Keratinocyte (primary cell): ENCODE results near the gene NES. TPM values are rescaled to one million over a fixed set of nuclear protein-coding genes. Genes with fewer than 3 reads are reported as not detected.

Experiments
- DNase-seq: peaks from one replicate; pipeline ENCODE4 v3.0.0-alpha.2; 2011; ENCODE audit warnings: low read depth, missing footprints, low spot score
- FAIRE-seq: peaks from 2 replicates; lab custom pipeline; 2011; peaks lifted over from hg19 to GRCh38; lab: Jason Lieb, UNC
- H2AFZ ChIP-seq: 2 replicates; pipeline ENCODE4 v1.6.0; 2012; ENCODE audit warnings: low read length, control low read depth, inconsistent platforms; ENCODE audit not compliant: control insufficient read depth
- H3K27ac ChIP-seq: 2 replicates; pipeline ENCODE4 v1.5.1; 2011; ENCODE audit warnings: low read length; ENCODE audit not compliant: control insufficient read depth, insufficient read depth
- H3K27me3 ChIP-seq: 3 replicates; pipeline ENCODE4 v1.6.0; 2011; ENCODE audit warnings: low read length; ENCODE audit not compliant: control insufficient read depth, insufficient read depth; ENCODE audit errors: extremely low read depth
- H3K36me3 ChIP-seq, 2 experiments: 2 replicates in 1 of 2; 3 replicates in 1 of 2; pipeline ENCODE4 v1.5.1; 2011; ENCODE audit warnings: low read length in 2 of 2, mild to moderate bottlenecking in 1 of 2; ENCODE audit not compliant: control insufficient read depth in 2 of 2, insufficient read depth in 2 of 2; ENCODE audit errors: extremely low read depth in 1 of 2
- H3K4me1 ChIP-seq: 3 replicates; pipeline ENCODE4 v1.5.1; 2011; ENCODE audit warnings: low read length; ENCODE audit not compliant: control insufficient read depth, insufficient read depth; ENCODE audit errors: extremely low read depth
- H3K4me2 ChIP-seq: 3 replicates; pipeline ENCODE4 v1.6.0; 2011; ENCODE audit warnings: low read depth, low read length; ENCODE audit not compliant: control insufficient read depth, insufficient read depth; ENCODE audit errors: extremely low read depth
- H3K4me3 ChIP-seq, 3 experiments: fragments of 200-600 bp in 1 of 3; sonication (generic) in 1 of 3; 2 replicates in 2 of 3; 3 replicates in 1 of 3; pipeline ENCODE4 v1.5.1; 2011 to 2016; ENCODE audit warnings: low read length in 3 of 3, mild to moderate bottlenecking in 3 of 3, control low read depth in 2 of 3, inconsistent platforms in 1 of 3, low read depth in 1 of 3, mixed read lengths in 1 of 3, mixed run types in 1 of 3, moderate library complexity in 1 of 3; ENCODE audit not compliant: control insufficient read depth in 2 of 3, insufficient read depth in 2 of 3; ENCODE audit errors: extremely low read depth in 1 of 3
- H3K79me2 ChIP-seq: 2 replicates; pipeline ENCODE4 v1.6.0; 2012; ENCODE audit warnings: low read length; ENCODE audit not compliant: control insufficient read depth, insufficient read depth
- H3K9ac ChIP-seq: 3 replicates; pipeline ENCODE4 v1.6.0; 2011; ENCODE audit warnings: low read length; ENCODE audit not compliant: control insufficient read depth, insufficient read depth; ENCODE audit errors: extremely low read depth
- H3K9me1 ChIP-seq: 3 replicates; pipeline ENCODE4 v1.6.0; 2011; ENCODE audit warnings: low read length; ENCODE audit not compliant: control insufficient read depth, insufficient read depth; ENCODE audit errors: extremely low read depth
- H3K9me3 ChIP-seq: 2 replicates; pipeline ENCODE4 v1.5.1; 2012; ENCODE audit warnings: low read depth, low read length; ENCODE audit not compliant: control insufficient read depth
- H4K20me1 ChIP-seq: 3 replicates; pipeline ENCODE4 v1.6.0; 2011; ENCODE audit warnings: low read length; ENCODE audit not compliant: control insufficient read depth, insufficient read depth; ENCODE audit errors: extremely low read depth
- EZH2 ChIP-seq: IDR thresholded peaks from one replicate; pipeline ENCODE4 v1.6.1; 2012; ENCODE audit warnings: inconsistent platforms, mild to moderate bottlenecking, low read length, moderate library complexity
- dilution Hi-C: fragments of 300-500 bp; cut with MboI; formaldehyde crosslinking; loops from one replicate; pipeline ENCODE4 v1.7.0; 2020; ENCODE audit warnings: low sequenced_read_pairs; ENCODE audit not compliant: extremely low pct_ligation_motif_present
- polyA plus RNA-seq, 5 experiments: library from polyadenylated mRNA; depleted of rRNA in 3 of 5; stranded (reverse) in 3 of 5; stranded (forward) in 1 of 5; unstranded in 1 of 5; fragments of >200 nt; gene quantifications; 1 replicate in 1 of 5; 2 replicates in 3 of 5; 3 replicates in 1 of 5; pipeline versions ENCODE4 v1.2.1 to v1.2.3, GENCODE V29; 2011 to 2012; ENCODE audit warnings: missing spikeins in 2 of 5, low read depth in 1 of 5, low replicate concordance in 1 of 5
- TF ChIP-seq, protein P1 (sequence below), 3 experiments: IDR thresholded peaks in 1 of 3; conservative IDR thresholded peaks in 1 of 3; optimal IDR thresholded peaks in 1 of 3; 2 replicates in 2 of 3; 3 replicates in 1 of 3; pipeline versions ENCODE3 to v1.5.1; 2011; ENCODE audit warnings: low read length in 3 of 3, mild to moderate bottlenecking in 3 of 3, moderate library complexity in 2 of 3, control low read depth in 1 of 3, inconsistent platforms in 1 of 3; ENCODE audit not compliant: insufficient read depth in 2 of 3; ENCODE audit errors: extremely low read depth in 1 of 3

The NES gene
- polyA plus RNA-seq, 1 donor (not counting 4 experiments of a cell fraction or from before 2014, with no cell fraction given), result not detected

- no peaks in the 10 kb centered on the region for H3K36me3 ChIP-seq
- dilution Hi-C loops, result no loop called here
- FAIRE-seq, result no peak
- H3K9me1 ChIP-seq, result no peaks in the 10 kb centered on the region
- no peak overlapping the region for H3K4me3 ChIP-seq
- H2AFZ ChIP-seq, result no peak overlapping the region
- H3K4me1 ChIP-seq, result peaks cover 46% of the 10 kb centered on the region
- no peaks in the 10 kb centered on the region for H4K20me1 ChIP-seq
- no peaks in the 10 kb centered on the region for H3K79me2 ChIP-seq
- H3K9ac ChIP-seq, result no peak overlapping the region
- no peak overlapping the region for H3K4me2 ChIP-seq
- H3K27me3 ChIP-seq, result no peaks in the 10 kb centered on the region
- H3K9me3 ChIP-seq, result no peaks in the 10 kb centered on the region
- H3K27ac ChIP-seq, result no peak overlapping the region
- DNase-seq, result no peak
- TF ChIP-seq, protein P1, sequence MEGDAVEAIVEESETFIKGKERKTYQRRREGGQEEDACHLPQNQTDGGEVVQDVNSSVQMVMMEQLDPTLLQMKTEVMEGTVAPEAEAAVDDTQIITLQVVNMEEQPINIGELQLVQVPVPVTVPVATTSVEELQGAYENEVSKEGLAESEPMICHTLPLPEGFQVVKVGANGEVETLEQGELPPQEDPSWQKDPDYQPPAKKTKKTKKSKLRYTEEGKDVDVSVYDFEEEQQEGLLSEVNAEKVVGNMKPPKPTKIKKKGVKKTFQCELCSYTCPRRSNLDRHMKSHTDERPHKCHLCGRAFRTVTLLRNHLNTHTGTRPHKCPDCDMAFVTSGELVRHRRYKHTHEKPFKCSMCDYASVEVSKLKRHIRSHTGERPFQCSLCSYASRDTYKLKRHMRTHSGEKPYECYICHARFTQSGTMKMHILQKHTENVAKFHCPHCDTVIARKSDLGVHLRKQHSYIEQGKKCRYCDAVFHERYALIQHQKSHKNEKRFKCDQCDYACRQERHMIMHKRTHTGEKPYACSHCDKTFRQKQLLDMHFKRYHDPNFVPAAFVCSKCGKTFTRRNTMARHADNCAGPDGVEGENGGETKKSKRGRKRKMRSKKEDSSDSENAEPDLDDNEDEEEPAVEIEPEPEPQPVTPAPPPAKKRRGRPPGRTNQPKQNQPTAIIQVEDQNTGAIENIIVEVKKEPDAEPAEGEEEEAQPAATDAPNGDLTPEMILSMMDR (optimal IDR thresholded peaks at IDR 0.05 in 1 of 3, IDR thresholded peaks at IDR 0.05 in 1 of 3, conservative IDR thresholded peaks at IDR 0.05 in 1 of 3; ENCODE audit: extremely low read depth in 1 of 3, insufficient read depth in 2 of 3, low read length in 3 of 3), result no peak
- no peak for TF ChIP-seq EZH2
Observed at GRCh38 chr1:156690675-156691036, 13.4 kb upstream of the NES start.

DNA sequence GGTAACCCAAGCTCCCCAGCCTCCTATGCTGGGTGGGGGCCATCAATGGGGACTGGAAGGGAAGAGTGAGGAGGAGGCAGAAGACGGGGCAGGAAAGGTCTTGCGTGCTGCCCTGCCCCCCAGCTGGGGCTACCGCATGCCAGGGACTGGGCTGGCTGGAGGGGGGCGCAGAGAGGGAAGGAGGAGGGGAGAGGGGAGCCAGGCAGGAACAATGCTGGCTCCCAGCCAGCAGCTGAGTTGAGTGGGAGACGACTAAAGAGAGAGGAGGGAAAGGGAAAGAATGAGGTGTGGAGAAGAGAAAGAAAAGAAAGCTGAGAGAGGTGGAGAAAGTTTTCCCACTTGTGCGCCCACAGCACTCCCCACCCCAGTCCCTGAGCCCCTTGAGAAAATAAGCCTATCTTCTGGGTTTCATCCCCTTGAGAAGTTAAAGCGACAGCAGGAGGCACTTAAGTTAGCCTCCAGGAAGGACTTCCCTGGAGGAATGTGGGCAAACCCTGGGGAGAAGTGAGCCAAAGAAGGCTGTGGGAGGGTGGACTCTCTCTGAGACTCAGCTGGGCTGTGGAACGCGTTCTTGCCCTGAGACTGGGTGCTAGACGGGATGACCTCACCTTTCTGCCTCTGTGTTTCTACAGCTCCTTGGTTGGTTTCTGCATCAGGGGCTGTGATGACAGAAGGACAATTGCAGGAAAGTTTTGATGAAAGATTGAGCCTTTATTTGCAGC is 12.9 kb upstream of the NES start:
- no peaks in the 10 kb centered on the region for H3K27me3 ChIP-seq
- TF ChIP-seq EZH2, result no peak
- TF ChIP-seq, protein P1 (optimal IDR thresholded peaks at IDR 0.05 in 1 of 3, IDR thresholded peaks at IDR 0.05 in 1 of 3, conservative IDR thresholded peaks at IDR 0.05 in 1 of 3; ENCODE audit: extremely low read depth in 1 of 3, insufficient read depth in 2 of 3, low read length in 3 of 3), result no peak
- no peak overlapping the region for H2AFZ ChIP-seq
- FAIRE-seq (no peak), DNase-seq (no peak)
- H3K9me3 ChIP-seq, result no peaks in the 10 kb centered on the region
- dilution Hi-C loops, result no loop called here
- peak overlapping the region; percentile 34 for H3K4me2 ChIP-seq
- H3K9me1 ChIP-seq, result no peaks in the 10 kb centered on the region
- H4K20me1 ChIP-seq, result no peaks in the 10 kb centered on the region
- H3K9ac ChIP-seq, result no peak overlapping the region
- H3K36me3 ChIP-seq, result no peaks in the 10 kb centered on the region
- no peak overlapping the region for H3K27ac ChIP-seq
- peaks cover 46% of the 10 kb centered on the region for H3K4me1 ChIP-seq
- no peak overlapping the region for H3K4me3 ChIP-seq
- no peaks in the 10 kb centered on the region for H3K79me2 ChIP-seq
